HG02840 (cell line): ENCODE measurements around the gene FARSA.
"Not testable (repeated sequence)": the region's sequence is repeated elsewhere in the genome, so short reads cannot be mapped to it uniquely, and the experiment has no call there.

Experiments
- ATAC-seq: cut with Tn5 transposase; IDR thresholded peaks from one replicate; pipeline ENCODE4 v1.9.1; 2021; ENCODE audit warnings: mild to moderate bottlenecking, moderate library complexity, moderate number of reproducible peaks; ENCODE audit not compliant: unreplicated experiment, low FRiP score

The FARSA gene

GRCh38 chr19:12938779-12939601 lies 5.5 kb upstream of the FARSA start:
- peak; percentile 5 for ATAC-seq

- peak; percentile 88 for ATAC-seq
Observed at GRCh38 chr19:12937927-12938778, 4.6 kb upstream of the FARSA start, which contains the start of gene CALR. TSS of gene CALR (plus strand) at chr19:12938609. CDS start at chr19:12938680, 71 bp downstream.

- ATAC-seq = no peak
Observed at GRCh38 chr19:12937093-12937926, 3.8 kb upstream of the FARSA start.

GRCh38 chr19:12936582-12936981 lies 3.1 kb upstream of the FARSA start:
- no peak for ATAC-seq

GRCh38 chr19:12935071-12935470 lies 1.6 kb upstream of the FARSA start:
- ATAC-seq = no peak

- ATAC-seq = no peak
Observed at GRCh38 chr19:12932392-12933286, 872 bp downstream of the FARSA start.

- ATAC-seq = no peak
Observed at GRCh38 chr19:12930002-12930645, 3.4 kb downstream of the FARSA start.

- ATAC-seq = no peak
Observed at GRCh38 chr19:12924621-12925310, 8.7 kb downstream of the FARSA start.

GRCh38 chr19:12922959-12923358 lies 10.6 kb downstream of the FARSA start:
- ATAC-seq = no peak

GRCh38 chr19:12921047-12921446 lies 12.5 kb downstream of the FARSA start:
- ATAC-seq = no peak

- ATAC-seq = no peak
Observed at GRCh38 chr19:12918253-12918652, 15.3 kb downstream of the FARSA start.

- not testable (repeated sequence) for ATAC-seq
Observed at GRCh38 chr19:12915860-12916259, 17.7 kb downstream of the FARSA start.

GRCh38 chr19:12913851-12914690 lies 19.4 kb downstream of the FARSA start:
- ATAC-seq = no peak

- ATAC-seq = no peak
Observed at GRCh38 chr19:12913011-12913561, 20.4 kb downstream of the FARSA start.

- no peak for ATAC-seq
Observed at GRCh38 chr19:12912571-12912970, 20.9 kb downstream of the FARSA start.

GRCh38 chr19:12907166-12907565 lies 26.3 kb downstream of the FARSA start:
- ATAC-seq = no peak

GRCh38 chr19:12899891-12900518 lies 33.5 kb downstream of the FARSA start:
- ATAC-seq = no peak
